Thoracic aorta (tissue), 2 donors: ENCODE measurements around the gene RBM8A. TPM values are rescaled to one million over a fixed set of nuclear protein-coding genes. Genes with fewer than 3 reads are reported as not detected.
"Not testable (repeated sequence)": the region's sequence is repeated elsewhere in the genome, so short reads cannot be mapped to it uniquely, and the experiment has no call there.

ENCODE experiments used
- ATAC-seq: fragments of 150-250 bp; one replicate; pipeline ENCODE4 v1.8.0; 2017; ENCODE audit warnings: low read depth; ENCODE audit not compliant: insufficient number of reproducible peaks, low FRiP score
- DNase-seq: peaks from one replicate; pipeline ENCODE4 v3.0.0-alpha.2; 2020; ENCODE audit warnings: low spot score
- H3K27ac ChIP-seq, 2 donors: fragments of 200-600 bp; sonication (generic); 1 replicate in 1 of 2; 2 replicates in 1 of 2; pipeline ENCODE4 v1.5.1; 2016; ENCODE audit warnings: mild to moderate bottlenecking in 2 of 2, moderate library complexity in 2 of 2
- H3K27me3 ChIP-seq: fragments of 200-600 bp; sonication (generic); replicated peaks from 2 replicates; pipeline ENCODE4 v1.6.0; 2016; ENCODE audit warnings: mild to moderate bottlenecking; ENCODE audit not compliant: insufficient read depth
- H3K36me3 ChIP-seq: fragments of 200-600 bp; sonication (generic); one replicate; pipeline ENCODE4 v1.5.1; 2016
- H3K4me1 ChIP-seq, 2 donors: fragments of 200-600 bp; sonication (generic); 1 replicate in 1 of 2; 2 replicates in 1 of 2; pipeline versions ENCODE4 v1.5.1 to v1.6.0; 2016; ENCODE audit warnings: low read depth in 2 of 2, mild to moderate bottlenecking in 1 of 2; ENCODE audit not compliant: control insufficient read depth in 1 of 2
- H3K4me3 ChIP-seq: fragments of 200-600 bp; sonication (generic); 2 replicates; pipeline ENCODE4 v1.5.1; 2016; ENCODE audit warnings: mild to moderate bottlenecking
- H3K9me3 ChIP-seq: fragments of 200-600 bp; sonication (generic); 2 replicates; pipeline ENCODE4 v1.5.1; 2016
- total RNA-seq, 2 donors: library from RNA; depleted of rRNA; stranded (reverse); fragments of >200 nt; gene quantifications; one replicate each; pipeline versions ENCODE4 v1.1.0 to v1.2.3, GENCODE V29; 2016
- TF ChIP-seq, protein P1 (sequence below): fragments of 200-600 bp; sonication (generic); IDR thresholded peaks from one replicate; pipeline ENCODE4 v1.5.1; 2019; ENCODE audit warnings: antibody characterized with exemption

RBM8A gene
- total RNA-seq, 2 donors from 2014 or later = 37.8 to 151 TPM

- ATAC-seq (no peak), DNase-seq (no peak)
- Histone ChIP-seq H3K9me3 (no peaks in the 10 kb centered on the region), H3K4me3 (no peak overlapping the region), H3K27me3 (no peaks in the 10 kb centered on the region), H3K36me3 (peaks cover 40% of the 10 kb centered on the region), H3K4me1 (peaks cover 0 to 17% of the 10 kb centered on the region in 2 donors), H3K27ac (no peak overlapping the region)
- TF ChIP-seq, protein P1, sequence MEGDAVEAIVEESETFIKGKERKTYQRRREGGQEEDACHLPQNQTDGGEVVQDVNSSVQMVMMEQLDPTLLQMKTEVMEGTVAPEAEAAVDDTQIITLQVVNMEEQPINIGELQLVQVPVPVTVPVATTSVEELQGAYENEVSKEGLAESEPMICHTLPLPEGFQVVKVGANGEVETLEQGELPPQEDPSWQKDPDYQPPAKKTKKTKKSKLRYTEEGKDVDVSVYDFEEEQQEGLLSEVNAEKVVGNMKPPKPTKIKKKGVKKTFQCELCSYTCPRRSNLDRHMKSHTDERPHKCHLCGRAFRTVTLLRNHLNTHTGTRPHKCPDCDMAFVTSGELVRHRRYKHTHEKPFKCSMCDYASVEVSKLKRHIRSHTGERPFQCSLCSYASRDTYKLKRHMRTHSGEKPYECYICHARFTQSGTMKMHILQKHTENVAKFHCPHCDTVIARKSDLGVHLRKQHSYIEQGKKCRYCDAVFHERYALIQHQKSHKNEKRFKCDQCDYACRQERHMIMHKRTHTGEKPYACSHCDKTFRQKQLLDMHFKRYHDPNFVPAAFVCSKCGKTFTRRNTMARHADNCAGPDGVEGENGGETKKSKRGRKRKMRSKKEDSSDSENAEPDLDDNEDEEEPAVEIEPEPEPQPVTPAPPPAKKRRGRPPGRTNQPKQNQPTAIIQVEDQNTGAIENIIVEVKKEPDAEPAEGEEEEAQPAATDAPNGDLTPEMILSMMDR = no peak
These were observed 15.1 kb upstream of the RBM8A start for GRCh38 chr1:145942405-145942804.

GRCh38 chr1:145937436-145937835 is 10.2 kb upstream of the RBM8A start:
- TF ChIP-seq, protein P1 = no peak
- no peak overlapping the region for H3K27ac ChIP-seq
- no peak for ATAC-seq

DNA sequence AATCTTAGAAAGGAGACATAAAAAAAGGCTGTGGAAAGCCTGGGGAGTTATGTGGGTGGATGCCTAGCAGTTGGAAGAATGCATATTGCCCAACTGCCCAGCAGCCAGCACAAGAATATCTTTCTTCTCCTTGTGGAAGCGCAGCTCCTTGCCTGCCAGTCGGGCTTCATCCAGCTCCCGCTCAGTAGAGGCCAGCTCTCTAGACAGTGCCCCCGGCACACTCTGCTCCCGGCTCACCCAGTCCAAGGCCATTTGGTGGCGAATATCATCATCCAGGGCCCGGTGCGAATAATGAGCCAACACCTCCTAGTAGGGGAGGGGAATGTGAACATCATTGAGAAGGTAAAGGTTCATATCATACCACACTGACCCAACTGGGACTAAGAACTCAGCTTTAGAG is 9.0 kb upstream of the RBM8A start:
- Histone ChIP-seq H3K9me3 (no peaks in the 10 kb centered on the region), H3K4me1 (peaks cover 0 to 8% of the 10 kb centered on the region in 2 donors), H3K27ac (no peak overlapping the region), H3K4me3 (no peak overlapping the region), H3K36me3 (peaks cover 35% of the 10 kb centered on the region), H3K27me3 (no peaks in the 10 kb centered on the region)
- DNase-seq = no peak
- TF ChIP-seq, protein P1 = no peak
- ATAC-seq = no peak

More at GRCh38 chr1:145937436-145937835, 10.2 kb upstream of the RBM8A start:
- peaks cover 0 to 9% of the 10 kb centered on the region in 2 donors for H3K4me1 ChIP-seq
- H3K9me3 ChIP-seq = no peaks in the 10 kb centered on the region
- no peak overlapping the region for H3K4me3 ChIP-seq
- H3K36me3 ChIP-seq = peaks cover 46% of the 10 kb centered on the region
- no peaks in the 10 kb centered on the region for H3K27me3 ChIP-seq
- no peak for DNase-seq

DNA sequence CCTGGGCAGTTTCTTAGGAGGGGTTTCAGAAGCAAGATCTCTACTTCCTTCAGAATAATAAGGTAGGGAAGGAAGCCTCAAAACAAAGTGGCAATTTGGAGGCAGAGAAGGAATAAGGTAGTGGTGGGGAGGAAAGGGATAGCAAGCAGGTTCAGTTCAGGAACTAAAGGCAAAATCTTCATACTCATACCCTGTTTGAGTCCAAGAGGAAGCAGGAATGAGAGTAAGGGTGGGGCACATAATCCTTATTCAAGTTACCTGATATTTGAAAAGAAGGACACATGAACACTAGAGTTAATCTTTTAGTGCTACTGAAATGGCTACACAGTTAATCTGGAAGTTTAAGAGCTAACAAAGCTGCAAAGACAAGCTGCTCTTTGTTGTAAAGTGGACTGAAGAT is 8.4 kb upstream of the RBM8A start:
- DNase-seq = no peak
- Histone ChIP-seq H3K4me1 (peaks cover 0 to 2% of the 10 kb centered on the region in 2 donors), H3K27me3 (no peaks in the 10 kb centered on the region), H3K36me3 (peaks cover 34% of the 10 kb centered on the region), H3K4me3 (no peak overlapping the region), H3K27ac (no peak overlapping the region), H3K9me3 (no peaks in the 10 kb centered on the region)
- ATAC-seq = no peak
- TF ChIP-seq, protein P1 = no peak

- H3K9me3 ChIP-seq, H3K4me3 ChIP-seq, H3K4me1 ChIP-seq, H3K27ac ChIP-seq, ATAC-seq, H3K27me3 ChIP-seq, DNase-seq: not testable (repeated sequence)
- H3K36me3 ChIP-seq = peaks cover 36% of the 10 kb centered on the region
These were observed 5.3 kb upstream of the RBM8A start for GRCh38 chr1:145932522-145933009.
